HepG2 (cell line): ENCODE measurements around the gene PAPOLA.

Experiments
- ATF1 ChIP-seq: IDR thresholded peaks from 2 replicates; pipeline ENCODE4 v1.6.1; 2016; ENCODE audit warnings: mild to moderate bottlenecking, control low read depth
- EP300 ChIP-seq, 3 experiments: sonication (generic) in 1 of 3; formaldehyde crosslinking in 1 of 3; IDR thresholded peaks; 2 replicates each; pipeline versions ENCODE4 v1.5.1 to v1.6.1; 2011 to 2020; ENCODE audit warnings: low read depth in 2 of 3, low read length in 2 of 3, borderline replicate concordance in 1 of 3, improper control_type of control experiment in 1 of 3, mild to moderate bottlenecking in 1 of 3, missing genetic modification reagents in 1 of 3, moderate library complexity in 1 of 3
- FOSL1 ChIP-seq: sonication (generic); formaldehyde crosslinking; IDR thresholded peaks from 2 replicates; pipeline ENCODE4 v1.9.0; 2021; ENCODE audit warnings: missing genetic modification reagents, borderline replicate concordance
- NFRKB ChIP-seq: fragments of 450-650 bp; IDR thresholded peaks from 2 replicates; pipeline ENCODE4 v1.6.1; 2017
- SIX1 ChIP-seq: sonication (generic); formaldehyde crosslinking; IDR thresholded peaks from 2 replicates; pipeline ENCODE4 v1.4.0; 2020; ENCODE audit warnings: missing genetic modification reagents, borderline replicate concordance
- SMAD1 ChIP-seq: sonication (generic); formaldehyde crosslinking; IDR thresholded peaks from 2 replicates; pipeline ENCODE4 v1.4.0; 2020; ENCODE audit warnings: missing genetic modification reagents, low read depth, mild to moderate bottlenecking, borderline replicate concordance
- TCF7L2 ChIP-seq: IDR thresholded peaks from 2 replicates; pipeline ENCODE4 v1.6.1; 2011; ENCODE audit warnings: mild to moderate bottlenecking, low read depth, low read length, moderate library complexity
- ZNF207 ChIP-seq: fragments of 450-650 bp; IDR thresholded peaks from 2 replicates; pipeline ENCODE4 v1.6.1; 2016; ENCODE audit warnings: antibody characterized with exemption, borderline replicate concordance
- ZNF274 ChIP-seq: sonication (generic); formaldehyde crosslinking; IDR thresholded peaks from 2 replicates; pipeline ENCODE4 v1.5.1; 2020; ENCODE audit warnings: mild to moderate bottlenecking, missing genetic modification reagents
- TF ChIP-seq, protein P1 (sequence below): sonication (generic); formaldehyde crosslinking; IDR thresholded peaks from 2 replicates; pipeline ENCODE4 v1.4.0; 2020; ENCODE audit warnings: missing genetic modification reagents

DNA sequence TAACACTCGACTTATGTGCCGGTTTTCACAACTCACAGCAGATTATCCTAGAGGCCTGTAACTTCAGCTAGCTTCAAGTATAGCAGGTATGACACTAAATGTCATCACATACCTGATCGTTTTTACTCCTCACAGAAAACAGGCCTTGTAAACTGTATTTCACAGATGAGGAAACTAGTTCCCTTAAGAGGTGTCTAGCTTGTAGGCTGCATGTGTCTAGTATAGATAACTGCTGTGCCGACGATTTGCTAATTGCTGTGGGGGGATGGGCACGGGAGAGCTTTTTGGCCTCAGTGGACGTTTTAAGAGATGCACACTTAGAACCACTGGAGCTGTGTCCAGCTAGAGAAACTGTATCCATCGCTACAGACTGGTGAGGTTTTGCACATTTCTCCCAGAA, 78.8 kb downstream of the PAPOLA start:
- TF ChIP-seq ATF1: no peak
- TF ChIP-seq NFRKB: no peak
- TF ChIP-seq, protein P1, sequence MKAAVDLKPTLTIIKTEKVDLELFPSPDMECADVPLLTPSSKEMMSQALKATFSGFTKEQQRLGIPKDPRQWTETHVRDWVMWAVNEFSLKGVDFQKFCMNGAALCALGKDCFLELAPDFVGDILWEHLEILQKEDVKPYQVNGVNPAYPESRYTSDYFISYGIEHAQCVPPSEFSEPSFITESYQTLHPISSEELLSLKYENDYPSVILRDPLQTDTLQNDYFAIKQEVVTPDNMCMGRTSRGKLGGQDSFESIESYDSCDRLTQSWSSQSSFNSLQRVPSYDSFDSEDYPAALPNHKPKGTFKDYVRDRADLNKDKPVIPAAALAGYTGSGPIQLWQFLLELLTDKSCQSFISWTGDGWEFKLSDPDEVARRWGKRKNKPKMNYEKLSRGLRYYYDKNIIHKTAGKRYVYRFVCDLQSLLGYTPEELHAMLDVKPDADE (CRISPR knock-in tag): no peak
- TF ChIP-seq EP300 (IDR thresholded peaks at IDR 0.05; ENCODE audit: low read depth in 2 of 2, low read length in 2 of 2): no peak
- TF ChIP-seq EP300 (CRISPR knock-in tag; IDR thresholded peaks at IDR 0.05; ENCODE audit: borderline replicate concordance): no peak
- no peak for TF ChIP-seq TCF7L2
- no peak for TF ChIP-seq SIX1 (CRISPR knock-in tag)
- TF ChIP-seq ZNF274 (CRISPR knock-in tag): no peak
- TF ChIP-seq ZNF207: no peak
- no peak for TF ChIP-seq FOSL1 (CRISPR knock-in tag)
- no peak for TF ChIP-seq SMAD1 (CRISPR knock-in tag)
